H1 (cell line): ENCODE results near the gene SIX6. TPM values are rescaled to one million over a fixed set of nuclear protein-coding genes. Genes with fewer than 3 reads are reported as not detected.

ENCODE experiments used
- CTCF ChIA-PET: fragments of 300-600 bp; sonication (Branson Sonifier 250); formaldehyde crosslinking; loops from one replicate; lab custom pipeline; 2021; ENCODE audit not compliant: partially characterized antibody; lab: Charles Lee
- POLR2A ChIA-PET: fragments of 300-600 bp; sonication (Branson Sonifier 250); formaldehyde crosslinking; loops from one replicate; lab custom pipeline; 2021; ENCODE audit warnings: inconsistent platforms; ENCODE audit not compliant: partially characterized antibody; lab: Charles Lee
- DNase-seq, 2 experiments: peaks; one replicate each; pipeline versions ENCODE4 v3.0.0 to v3.0.0-alpha.2; 2010 to 2022; ENCODE audit warnings: low spot score in 2 of 2, low read depth in 1 of 2, mixed read lengths in 1 of 2
- FAIRE-seq: peaks from 2 replicates; lab custom pipeline; 2011; peaks lifted over from hg19 to GRCh38; lab: Jason Lieb, UNC
- H2AFZ ChIP-seq: 2 replicates; pipeline ENCODE4 v1.8.1; 2012; ENCODE audit warnings: low read length, inconsistent platforms
- H2AK5ac ChIP-seq: 2 replicates; pipeline ENCODE4 v1.6.1; 2013; ENCODE audit warnings: low read depth, low read length
- H2BK120ac ChIP-seq: replicated peaks from 2 replicates; pipeline ENCODE3; 2013; ENCODE audit warnings: low read depth, low read length, inconsistent platforms
- H2BK12ac ChIP-seq: 2 replicates; pipeline ENCODE4 v1.6.1; 2013; ENCODE audit warnings: low read depth, low read length
- H2BK15ac ChIP-seq: 2 replicates; pipeline ENCODE4 v1.6.1; 2013; ENCODE audit warnings: low read length
- H2BK20ac ChIP-seq: 2 replicates; pipeline ENCODE4 v1.6.1; 2013; ENCODE audit warnings: low read length
- H2BK5ac ChIP-seq: 2 replicates; pipeline ENCODE4 v1.6.1; 2013; ENCODE audit warnings: low read depth, low read length
- H3K14ac ChIP-seq: 2 replicates; pipeline ENCODE4 v1.6.1; 2013; ENCODE audit warnings: inconsistent platforms; ENCODE audit not compliant: insufficient read length
- H3K18ac ChIP-seq: 2 replicates; pipeline ENCODE4 v1.6.1; 2013; ENCODE audit warnings: low read length; ENCODE audit errors: extremely low read depth
- H3K23ac ChIP-seq: 2 replicates; pipeline ENCODE4 v1.6.1; 2013; ENCODE audit warnings: inconsistent platforms; ENCODE audit not compliant: insufficient read length
- H3K23me2 ChIP-seq: 2 replicates; pipeline ENCODE4 v1.6.1; 2013; ENCODE audit warnings: low read depth, low read length
- H3K27ac ChIP-seq: 2 replicates; pipeline ENCODE4 v1.6.1; 2011; ENCODE audit warnings: low read depth, low read length, inconsistent platforms
- H3K27me3 ChIP-seq, 4 experiments: replicated peaks in 1 of 4; 1 replicate in 1 of 4; 2 replicates in 3 of 4; pipeline versions ENCODE4 v1.6.1 to v1.8.1; 2011 to 2013; ENCODE audit warnings: low read length in 3 of 4, mild to moderate bottlenecking in 3 of 4, inconsistent platforms in 2 of 4, mixed read lengths in 2 of 4, moderate library complexity in 1 of 4; ENCODE audit not compliant: control insufficient read depth in 3 of 4, insufficient read depth in 3 of 4; ENCODE audit errors: extremely low read depth in 1 of 4
- H3K36me3 ChIP-seq, 4 experiments: 2 replicates each; pipeline versions ENCODE4 v1.6.1 to v1.8.1; 2011 to 2013; ENCODE audit warnings: mild to moderate bottlenecking in 4 of 4, low read length in 3 of 4, moderate library complexity in 2 of 4, control low read depth in 1 of 4, inconsistent platforms in 1 of 4; ENCODE audit not compliant: insufficient read depth in 4 of 4, control insufficient read depth in 2 of 4
- H3K4ac ChIP-seq: replicated peaks from 2 replicates; pipeline ENCODE3; 2013; ENCODE audit warnings: low read length, low read depth, mixed read lengths, inconsistent platforms; ENCODE audit not compliant: insufficient read length
- H3K4me1 ChIP-seq, 4 experiments: replicated peaks in 1 of 4; 1 replicate in 1 of 4; 2 replicates in 3 of 4; pipeline versions ENCODE4 v1.6.1 to v1.8.1; 2011 to 2013; ENCODE audit warnings: low read length in 3 of 4, inconsistent platforms in 2 of 4, mixed read lengths in 1 of 4; ENCODE audit not compliant: insufficient read depth in 4 of 4, control insufficient read depth in 3 of 4
- H3K4me2 ChIP-seq, 2 experiments: 2 replicates each; pipeline versions ENCODE4 v1.6.1 to v1.8.1; 2011 to 2013; ENCODE audit warnings: low read depth in 2 of 2, low read length in 2 of 2, control low read depth in 1 of 2, inconsistent platforms in 1 of 2, mild to moderate bottlenecking in 1 of 2; ENCODE audit not compliant: insufficient read depth in 1 of 2
- H3K4me3 ChIP-seq, 4 experiments: fragments of 200-600, 300-600 bp in 1 of 4; sonication (generic), shearing (Covaris generic), sonication (Bioruptor Twin) in 1 of 4; 2 replicates each; pipeline versions ENCODE4 v1.5.1 to v1.8.1; 2011 to 2016; ENCODE audit warnings: low read length in 4 of 4, low read depth in 3 of 4, control low read depth in 2 of 4, inconsistent platforms in 2 of 4, mild to moderate bottlenecking in 2 of 4, mixed read lengths in 1 of 4, moderate library complexity in 1 of 4; ENCODE audit not compliant: insufficient read depth in 2 of 4; ENCODE audit errors: extremely low read depth in 1 of 4
- H3K56ac ChIP-seq: replicated peaks from 2 replicates; pipeline ENCODE3; 2013; ENCODE audit warnings: low read depth, mild to moderate bottlenecking, mixed read lengths, low read length, inconsistent platforms; ENCODE audit not compliant: insufficient read length
- H3K79me1 ChIP-seq: 2 replicates; pipeline ENCODE4 v1.6.1; 2013; ENCODE audit warnings: low read depth, low read length, control low read depth
- H3K79me2 ChIP-seq, 2 experiments: 2 replicates each; pipeline versions ENCODE4 v1.6.1 to v1.8.1; 2012 to 2013; ENCODE audit warnings: low read length in 2 of 2, mild to moderate bottlenecking in 2 of 2, inconsistent platforms in 1 of 2; ENCODE audit not compliant: insufficient read depth in 2 of 2, control insufficient read depth in 1 of 2
- H3K9ac ChIP-seq, 4 experiments: replicated peaks in 1 of 4; 1 replicate in 1 of 4; 2 replicates in 3 of 4; pipeline versions ENCODE4 v1.6.1 to v1.8.1; 2011 to 2013; ENCODE audit warnings: low read depth in 3 of 4, low read length in 3 of 4, control low read depth in 2 of 4, mild to moderate bottlenecking in 2 of 4, moderate library complexity in 2 of 4, inconsistent platforms in 1 of 4; ENCODE audit errors: extremely low read depth in 1 of 4
- H3K9me3 ChIP-seq, 2 experiments: 2 replicates each; pipeline versions ENCODE4 v1.6.1 to v1.8.1; 2012 to 2013; ENCODE audit warnings: mild to moderate bottlenecking in 2 of 2, moderate library complexity in 2 of 2, control low read depth in 1 of 2, inconsistent platforms in 1 of 2, low read depth in 1 of 2, low read length in 1 of 2, mixed read lengths in 1 of 2; ENCODE audit not compliant: insufficient read depth in 2 of 2
- H4K20me1 ChIP-seq, 2 experiments: replicated peaks in 1 of 2; 2 replicates each; pipeline versions ENCODE3 to v1.8.1; 2011 to 2013; ENCODE audit warnings: inconsistent platforms in 2 of 2, low read length in 2 of 2, mild to moderate bottlenecking in 1 of 2; ENCODE audit not compliant: insufficient read depth in 2 of 2, control insufficient read depth in 1 of 2
- H4K5ac ChIP-seq: 2 replicates; pipeline ENCODE4 v1.6.1; 2013; ENCODE audit warnings: low read length, low read depth, mixed read lengths, inconsistent platforms; ENCODE audit not compliant: insufficient read length
- H4K8ac ChIP-seq: 2 replicates; pipeline ENCODE4 v1.8.0; 2013; ENCODE audit warnings: mild to moderate bottlenecking, moderate library complexity, low read length, inconsistent platforms; ENCODE audit not compliant: insufficient read depth; ENCODE audit errors: extremely low read depth
- H4K91ac ChIP-seq: replicated peaks from 2 replicates; pipeline ENCODE3; 2013; ENCODE audit warnings: low read length, mixed read lengths, inconsistent platforms; ENCODE audit not compliant: insufficient read length
- ASH2L ChIP-seq: fragments of 200-600, 300-600 bp; sonication (generic); IDR thresholded peaks from one replicate; pipeline ENCODE4 v1.7.1; 2017; ENCODE audit warnings: low read length
- ATF3 ChIP-seq: IDR thresholded peaks from 2 replicates; pipeline ENCODE4 v1.6.1; 2011; ENCODE audit warnings: low read depth, mild to moderate bottlenecking, low read length; ENCODE audit not compliant: insufficient read depth
- CEBPB ChIP-seq: IDR thresholded peaks from 2 replicates; pipeline ENCODE4 v1.6.1; 2012; ENCODE audit warnings: low read depth, low read length
- EZH2 ChIP-seq: fragments of 200-600 bp; sonication (generic); IDR thresholded peaks from 2 replicates; pipeline ENCODE4 v1.7.1; 2012; ENCODE audit warnings: low read depth, mild to moderate bottlenecking, moderate library complexity, low read length, inconsistent platforms; ENCODE audit not compliant: severe bottlenecking
- JUND ChIP-seq: IDR thresholded peaks from 2 replicates; pipeline ENCODE4 v1.6.1; 2011; ENCODE audit warnings: mild to moderate bottlenecking, improper control_type of control experiment, low read length
- KDM5A ChIP-seq: fragments of 200-600 bp; IDR thresholded peaks from 2 replicates; pipeline ENCODE4 v1.7.1; 2012; ENCODE audit warnings: mild to moderate bottlenecking, low read length, inconsistent platforms, mixed read lengths
- NRF1 ChIP-seq: IDR thresholded peaks from 2 replicates; pipeline ENCODE4 v1.6.1; 2011; ENCODE audit warnings: mild to moderate bottlenecking, low read depth, low read length, improper control_type of control experiment
- POLR2A ChIP-seq, 2 experiments: IDR thresholded peaks; 1 replicate in 1 of 2; 2 replicates in 1 of 2; pipeline ENCODE4 v1.6.1; 2011; ENCODE audit warnings: low read depth in 2 of 2, low read length in 2 of 2, mild to moderate bottlenecking in 2 of 2; ENCODE audit errors: control extremely low read depth in 1 of 2
- RAD21 ChIP-seq, 2 experiments: IDR thresholded peaks in 1 of 2; conservative IDR thresholded peaks in 1 of 2; 2 replicates each; pipeline ENCODE4 v1.6.1; 2011; ENCODE audit warnings: low read depth in 2 of 2, low read length in 2 of 2, improper control_type of control experiment in 1 of 2, inconsistent platforms in 1 of 2, mild to moderate bottlenecking in 1 of 2, moderate library complexity in 1 of 2
- SIX5 ChIP-seq: IDR thresholded peaks from 2 replicates; pipeline ENCODE4 v1.6.1; 2011; ENCODE audit warnings: mild to moderate bottlenecking, low read depth, low read length
- SRF ChIP-seq: IDR thresholded peaks from 2 replicates; pipeline ENCODE4 v1.6.1; 2011; ENCODE audit warnings: mild to moderate bottlenecking, low read depth, low read length, moderate library complexity
- TAF1 ChIP-seq: IDR thresholded peaks from 2 replicates; pipeline ENCODE4 v1.6.1; 2011; ENCODE audit warnings: mild to moderate bottlenecking, low read depth, low read length
- TAF7 ChIP-seq: optimal IDR thresholded peaks from 2 replicates; pipeline ENCODE3; 2011; ENCODE audit warnings: low read depth, mild to moderate bottlenecking, inconsistent platforms, low read length, moderate library complexity, borderline replicate concordance
- YY1 ChIP-seq: IDR thresholded peaks from 2 replicates; pipeline ENCODE4 v1.6.1; 2011; ENCODE audit warnings: low read depth, mild to moderate bottlenecking, low read length
- ZNF274 ChIP-seq: IDR thresholded peaks from 2 replicates; pipeline ENCODE4 v1.7.0; 2012; ENCODE audit warnings: low read length, borderline replicate concordance; ENCODE audit errors: extremely low read depth
- polyA plus RNA-seq, 7 experiments: library from polyadenylated mRNA; depleted of rRNA in 3 of 7; stranded (reverse) in 5 of 7; unstranded in 2 of 7; fragments of >200 nt in 5 of 7; fragments of 200-250 nt in 2 of 7; gene quantifications; 1 replicate in 5 of 7; 2 replicates in 1 of 7; 4 replicates in 1 of 7; pipeline versions ENCODE4 v1.2.1 to v1.2.3, GENCODE V29; 2011 to 2013; ENCODE audit warnings: missing spikeins in 2 of 7, mixed read lengths in 2 of 7
- total RNA-seq: library from RNA; stranded (reverse); fragmentation: NEBNext Ultra II Directional; extraction: Animal tissue kit (Norgen Biotek cat#: 25700); gene quantifications from 2 replicates; pipeline ENCODE4 v1.2.1, GENCODE V29; 2021

The SIX6 gene
- total and polyA plus RNA-seq, 2 of the 8 experiments (the other 6 are each of a cell fraction or from before 2014, with no cell fraction given) = 0.03 TPM; not detected in 1

- Histone ChIP-seq H2BK120ac (no peak overlapping the region), H2BK20ac (no peak overlapping the region), H3K27ac (no peak overlapping the region)
Observed at GRCh38 chr14:60537663-60538062, 28.7 kb downstream of the SIX6 start.

More at GRCh38 chr14:60537663-60538062, 28.7 kb downstream of the SIX6 start:
- Histone ChIP-seq H3K9me3 (no peaks in the 10 kb centered on the region), H3K56ac (no peak overlapping the region), H2BK12ac (no peak overlapping the region), H3K4me3 (no peak overlapping the region)
- TF ChIP-seq ZNF274 (no peak), SIX5 (no peak), JUND (no peak), SRF (no peak), YY1 (no peak), NRF1 (no peak), TAF7 (no peak), RAD21 (IDR thresholded peaks at IDR 0.05 in 1 of 2, conservative IDR thresholded peaks at IDR 0.05 in 1 of 2; ENCODE audit: low read depth in 2 of 2, low read length in 2 of 2) (no peak), POLR2A (IDR thresholded peaks at IDR 0.05; ENCODE audit: control extremely low read depth in 1 of 2, low read depth in 2 of 2, low read length in 2 of 2) (no peak), EZH2 (no peak), ATF3 (no peak), CEBPB (no peak), ASH2L (no peak), KDM5A (no peak), TAF1 (no peak)
- TF ChIP-seq, all 59 proteins: peak for 0
- Histone ChIP-seq H3K4me1 (no peaks in the 10 kb centered on the region), H3K36me3 (no peaks in the 10 kb centered on the region), H3K27me3 (no peaks in the 10 kb centered on the region), H3K79me1 (no peaks in the 10 kb centered on the region), H4K5ac (no peak overlapping the region), H2AK5ac (no peak overlapping the region), H3K4me2 (no peak overlapping the region), H3K79me2 (no peaks in the 10 kb centered on the region), H3K23me2 (no peaks in the 10 kb centered on the region), H3K4ac (no peak overlapping the region), H3K9ac (no peak overlapping the region), H3K18ac (no peak overlapping the region), H4K91ac (no peak overlapping the region), H4K20me1 (no peaks in the 10 kb centered on the region), H4K8ac (no peak overlapping the region), H2BK15ac (no peak overlapping the region), H2AFZ (no peak overlapping the region), H3K23ac (no peak overlapping the region), H2BK5ac (no peak overlapping the region), H3K14ac (no peak overlapping the region)
- ChIA-PET POLR2A (no interaction called here), CTCF (no interaction called here)
- FAIRE-seq = no peak
- DNase-seq = no peak
